ENCODE data around the gene SLC51B. TPM values are rescaled to one million over a fixed set of nuclear protein-coding genes. Genes with fewer than 3 reads are reported as not detected.

SLC51B gene
- total and polyA plus RNA-seq, 10 of the 15 experiments (the other 5 are each of a cell fraction or from before 2014, with no cell fraction given), result 0.05 to 0.17 (median 0.13) TPM; not detected in 7

DNA sequence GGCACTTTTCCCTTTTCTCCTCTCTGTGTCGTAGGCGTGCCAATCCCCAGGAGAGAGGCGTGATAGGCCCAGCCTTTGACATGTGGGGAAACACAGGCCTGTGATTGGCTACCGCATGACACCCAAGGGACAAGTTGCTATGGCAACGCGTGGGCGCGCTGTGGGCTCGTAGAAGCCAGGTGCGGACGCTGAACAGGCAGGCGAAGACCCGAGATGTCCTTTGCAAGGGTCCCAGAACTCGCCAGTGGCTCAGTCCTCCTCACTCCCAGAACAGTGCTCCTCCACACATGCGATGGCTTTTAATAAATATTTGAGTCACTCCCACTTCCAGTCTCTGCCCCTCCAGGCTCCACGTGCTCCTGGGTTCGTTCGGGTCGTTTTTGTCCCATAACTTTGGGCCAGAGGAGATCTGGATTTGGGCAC, 4.2 kb downstream of the SLC51B start:
- Histone ChIP-seq H3K4me2 (ENCODE audit: control insufficient read depth, insufficient read depth) (peak overlapping the region; percentile 97), H3K27ac (ENCODE audit: control insufficient read depth, insufficient read depth) (no peak overlapping the region), H3K9ac (ENCODE audit: control insufficient read depth, insufficient read depth, low read length) (no peak overlapping the region), H3K9me3 (replicated peaks; ENCODE audit: control insufficient read depth, insufficient read depth, low read length) (no peaks in the 10 kb centered on the region), H3K79me2 (ENCODE audit: control insufficient read depth, insufficient read depth, low read length) (no peaks in the 10 kb centered on the region), H3K4me1 (ENCODE audit: control insufficient read depth, insufficient read depth, low read length) (peaks cover 8% of the 10 kb centered on the region), H3K4me3 (peak overlapping the region; percentile 53; the same call in 1 of the 2 replicates), H3K27me3 (replicated peaks in 1 of 2; ENCODE audit: control insufficient read depth in 2 of 2, insufficient read depth in 2 of 2, low read length in 1 of 2) (no peaks in the 10 kb centered on the region), H3K36me3 (ENCODE audit: control insufficient read depth in 2 of 2, insufficient read depth in 2 of 2, low read length in 1 of 2) (no peaks in the 10 kb centered on the region), H4K20me1 (ENCODE audit: control insufficient read depth, insufficient read depth) (no peaks in the 10 kb centered on the region), H2AFZ (ENCODE audit: control insufficient read depth, low read depth, low read length) (no peak overlapping the region; the same call in 1 of the 2 replicates)
- WGBS (ENCODE audit: insufficient coverage, insufficient replicate concordance, low lambda C conversion rate, missing lambda C conversion rate), result 4% methylated on average over 19 of the region's 19 CpGs
- ChIA-PET CTCF (interaction anchor here (0.5 to 1.0 kb wide), 2 partner anchors 16 to 493 kb away, joined by 3 to 4 read pairs; no protein-coding TSS in a partner anchor), RAD21 (ENCODE audit: unreplicated experiment) (no interaction called here), POLR2A (interaction anchor here (0.6 kb wide), 2 partner anchors 23 to 232 kb away, joined by 3 to 6 read pairs; no protein-coding TSS in a partner anchor), SMC1A (ENCODE audit: uncharacterized antibody, unreplicated experiment) (no interaction called here)
- ATAC-seq (peak; percentile 97), DNase-seq (ENCODE audit: low read depth, low spot score) (peak; percentile 90), FAIRE-seq (peak; percentile 98)
- intact Hi-C loops (cut with micrococcal nuclease; ENCODE audit: unreplicated experiment) (no loop called here), in situ Hi-C loops (cut with MboI) (loop anchor here (5.0 kb wide), 1 partner anchor 248 kb away; the partner anchor contains the start of gene RNU5A-1)
- BruUV-seq (replicated peaks), result no TSS peak
- no peak for TF ChIP-seq NFXL1 (IDR thresholded peaks at IDR 0.05; ENCODE audit: borderline replicate concordance)
- TF ChIP-seq, protein P1, sequence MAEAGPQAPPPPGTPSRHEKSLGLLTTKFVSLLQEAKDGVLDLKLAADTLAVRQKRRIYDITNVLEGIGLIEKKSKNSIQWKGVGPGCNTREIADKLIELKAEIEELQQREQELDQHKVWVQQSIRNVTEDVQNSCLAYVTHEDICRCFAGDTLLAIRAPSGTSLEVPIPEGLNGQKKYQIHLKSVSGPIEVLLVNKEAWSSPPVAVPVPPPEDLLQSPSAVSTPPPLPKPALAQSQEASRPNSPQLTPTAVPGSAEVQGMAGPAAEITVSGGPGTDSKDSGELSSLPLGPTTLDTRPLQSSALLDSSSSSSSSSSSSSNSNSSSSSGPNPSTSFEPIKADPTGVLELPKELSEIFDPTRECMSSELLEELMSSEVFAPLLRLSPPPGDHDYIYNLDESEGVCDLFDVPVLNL (IDR thresholded peaks at IDR 0.05; ENCODE audit: low read depth, low read length), result no peak
- TF ChIP-seq, protein P2, sequence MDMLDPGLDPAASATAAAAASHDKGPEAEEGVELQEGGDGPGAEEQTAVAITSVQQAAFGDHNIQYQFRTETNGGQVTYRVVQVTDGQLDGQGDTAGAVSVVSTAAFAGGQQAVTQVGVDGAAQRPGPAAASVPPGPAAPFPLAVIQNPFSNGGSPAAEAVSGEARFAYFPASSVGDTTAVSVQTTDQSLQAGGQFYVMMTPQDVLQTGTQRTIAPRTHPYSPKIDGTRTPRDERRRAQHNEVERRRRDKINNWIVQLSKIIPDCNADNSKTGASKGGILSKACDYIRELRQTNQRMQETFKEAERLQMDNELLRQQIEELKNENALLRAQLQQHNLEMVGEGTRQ (IDR thresholded peaks at IDR 0.05; ENCODE audit: borderline replicate concordance, low read depth, low read length), result peak; percentile 92
- no peak for TF ChIP-seq EP300 (IDR thresholded peaks at IDR 0.05; ENCODE audit: borderline replicate concordance in 1 of 2, control insufficient read depth in 1 of 2, low read depth in 2 of 2, low read length in 2 of 2)
- TF ChIP-seq, protein P3, sequence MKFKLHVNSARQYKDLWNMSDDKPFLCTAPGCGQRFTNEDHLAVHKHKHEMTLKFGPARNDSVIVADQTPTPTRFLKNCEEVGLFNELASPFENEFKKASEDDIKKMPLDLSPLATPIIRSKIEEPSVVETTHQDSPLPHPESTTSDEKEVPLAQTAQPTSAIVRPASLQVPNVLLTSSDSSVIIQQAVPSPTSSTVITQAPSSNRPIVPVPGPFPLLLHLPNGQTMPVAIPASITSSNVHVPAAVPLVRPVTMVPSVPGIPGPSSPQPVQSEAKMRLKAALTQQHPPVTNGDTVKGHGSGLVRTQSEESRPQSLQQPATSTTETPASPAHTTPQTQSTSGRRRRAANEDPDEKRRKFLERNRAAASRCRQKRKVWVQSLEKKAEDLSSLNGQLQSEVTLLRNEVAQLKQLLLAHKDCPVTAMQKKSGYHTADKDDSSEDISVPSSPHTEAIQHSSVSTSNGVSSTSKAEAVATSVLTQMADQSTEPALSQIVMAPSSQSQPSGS (IDR thresholded peaks at IDR 0.05; ENCODE audit: low read length), result no peak
- peak; percentile 89 for TF ChIP-seq RAD51 (IDR thresholded peaks at IDR 0.05)
- peak; percentile 68 to 83 for TF ChIP-seq BHLHE40 (IDR thresholded peaks at IDR 0.05; ENCODE audit: borderline replicate concordance in 1 of 2, low read depth in 2 of 2, low read length in 1 of 2)
- TF ChIP-seq SMC3 (IDR thresholded peaks at IDR 0.05; ENCODE audit: borderline replicate concordance, low read length), result no peak
- TF ChIP-seq, protein P4, sequence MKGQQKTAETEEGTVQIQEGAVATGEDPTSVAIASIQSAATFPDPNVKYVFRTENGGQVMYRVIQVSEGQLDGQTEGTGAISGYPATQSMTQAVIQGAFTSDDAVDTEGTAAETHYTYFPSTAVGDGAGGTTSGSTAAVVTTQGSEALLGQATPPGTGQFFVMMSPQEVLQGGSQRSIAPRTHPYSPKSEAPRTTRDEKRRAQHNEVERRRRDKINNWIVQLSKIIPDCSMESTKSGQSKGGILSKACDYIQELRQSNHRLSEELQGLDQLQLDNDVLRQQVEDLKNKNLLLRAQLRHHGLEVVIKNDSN (IDR thresholded peaks at IDR 0.05; ENCODE audit: borderline replicate concordance, extremely low read length, insufficient read depth, low read depth, low read length), result peak; percentile 93
- no peak for TF ChIP-seq KAT2A (conservative IDR thresholded peaks at IDR 0.05; ENCODE audit: control insufficient read depth, low read depth, low read length)
- TF ChIP-seq BRCA1 (IDR thresholded peaks at IDR 0.05; ENCODE audit: low read depth, low read length), result no peak
- TF ChIP-seq TCF3 (IDR thresholded peaks at IDR 0.05; ENCODE audit: borderline replicate concordance, insufficient read depth, low read depth, low read length), result no peak
- no peak for TF ChIP-seq SMAD5 (IDR thresholded peaks at IDR 0.05; ENCODE audit: low read depth)
- no peak for TF ChIP-seq SRF (IDR thresholded peaks at IDR 0.05; ENCODE audit: low read depth in 2 of 2, low read length in 2 of 2)
- TF ChIP-seq NBN (IDR thresholded peaks at IDR 0.05), result no peak
- TF ChIP-seq RCOR1 (conservative IDR thresholded peaks at IDR 0.05; ENCODE audit: low read depth, low read length), result no peak
- TF ChIP-seq MYB (IDR thresholded peaks at IDR 0.05; ENCODE audit: borderline replicate concordance, low read depth, low read length), result no peak
- no peak for TF ChIP-seq SPI1 (IDR thresholded peaks at IDR 0.05; ENCODE audit: borderline replicate concordance, insufficient read depth, low read depth, low read length)
- TF ChIP-seq POU2F2 (IDR thresholded peaks at IDR 0.05; ENCODE audit: borderline replicate concordance, low read depth, low read length), result no peak
- no peak for TF ChIP-seq STAT3 (IDR thresholded peaks at IDR 0.05; ENCODE audit: low read depth, low read length)
- no peak for TF ChIP-seq CHD4 (IDR thresholded peaks at IDR 0.05)
- no peak for TF ChIP-seq YBX1 (IDR thresholded peaks at IDR 0.05)
